Pons (tissue), 1 donor: ENCODE measurements around the gene ASIC2.
"Not testable (repeated sequence)": the region's sequence is repeated elsewhere in the genome, so short reads cannot be mapped to it uniquely, and the experiment has no call there.

Experiments
- DNase-seq: peaks from one replicate; pipeline ENCODE4 v3.0.0-alpha.2; 2016; ENCODE audit warnings: low spot score

ASIC2 gene

DNA sequence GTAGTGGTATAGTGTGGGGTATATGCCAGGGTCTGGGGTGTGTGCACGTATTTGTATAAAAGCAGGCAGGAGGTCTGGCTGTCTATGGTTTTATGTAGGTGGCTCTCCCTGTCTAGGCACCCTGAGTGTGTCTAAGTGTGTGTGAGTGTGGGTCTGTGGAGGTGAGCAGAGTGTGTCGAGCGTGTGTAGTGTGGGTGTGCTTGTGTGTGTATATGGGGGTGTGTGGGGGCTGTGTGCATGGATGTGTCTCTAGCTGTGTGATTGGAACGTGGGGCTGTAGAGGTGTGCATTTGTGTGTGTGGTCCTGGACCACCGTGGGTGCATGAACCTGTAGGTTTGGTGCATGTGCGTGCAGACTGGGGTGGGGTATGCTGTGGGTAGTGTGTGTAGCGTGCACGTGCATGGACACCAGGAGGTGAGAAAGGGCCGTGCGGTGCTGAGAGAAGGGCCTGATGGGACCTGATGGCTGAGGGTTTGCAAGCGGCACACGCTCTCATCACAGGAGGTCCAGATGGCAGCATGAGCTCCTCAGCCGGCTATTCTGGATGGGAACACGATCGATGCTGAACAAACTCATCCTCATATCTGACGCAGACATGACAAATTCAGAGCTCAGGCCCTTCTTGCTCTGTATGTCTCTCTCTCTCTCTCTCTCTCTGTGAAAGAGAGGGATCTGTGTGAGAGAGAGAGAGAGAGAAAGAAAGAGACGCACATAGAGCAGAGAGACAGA is 273.8 kb downstream of the ASIC2 start:
- no peak for DNase-seq

DNA sequence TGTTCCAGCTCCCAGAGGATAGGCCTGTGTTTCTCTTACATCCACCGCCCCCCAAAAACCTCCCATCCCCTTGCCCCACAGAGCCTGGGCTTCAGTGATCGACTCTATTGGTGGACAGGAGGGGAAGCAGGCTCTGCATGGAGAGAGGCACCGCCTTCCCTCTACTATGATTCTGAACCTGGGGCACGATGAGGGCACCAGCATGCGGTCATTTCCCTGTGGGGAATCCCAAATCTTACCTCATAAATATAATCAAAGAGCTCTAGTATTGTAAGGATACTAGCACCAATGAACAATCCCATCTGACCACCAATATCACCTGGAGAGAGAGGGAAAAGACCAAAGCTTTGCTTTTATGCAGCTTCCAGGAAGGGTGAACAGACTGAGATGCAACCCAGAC is 275.7 kb downstream of the ASIC2 start:
- no peak for DNase-seq

DNA sequence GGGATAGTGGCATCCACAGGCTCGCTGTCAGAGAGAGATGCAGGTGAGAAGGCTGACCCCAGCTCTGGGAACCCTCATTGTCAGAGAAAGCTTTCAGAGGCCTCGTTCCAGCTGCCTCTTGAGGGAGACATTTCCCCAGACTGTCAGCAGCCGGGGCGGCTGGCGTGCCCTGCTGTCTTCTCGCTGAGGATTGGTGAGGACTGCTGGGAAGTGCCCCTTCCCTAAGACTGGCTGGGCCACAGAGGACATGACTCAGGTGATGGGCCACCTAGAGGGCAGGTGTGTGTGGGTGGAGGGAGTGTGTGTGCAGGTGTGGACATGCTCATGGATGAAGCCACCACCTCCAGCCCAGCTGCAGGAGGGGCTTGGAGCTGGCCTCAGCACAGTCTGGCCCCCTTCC is 276.2 kb downstream of the ASIC2 start:
- DNase-seq = no peak

DNA sequence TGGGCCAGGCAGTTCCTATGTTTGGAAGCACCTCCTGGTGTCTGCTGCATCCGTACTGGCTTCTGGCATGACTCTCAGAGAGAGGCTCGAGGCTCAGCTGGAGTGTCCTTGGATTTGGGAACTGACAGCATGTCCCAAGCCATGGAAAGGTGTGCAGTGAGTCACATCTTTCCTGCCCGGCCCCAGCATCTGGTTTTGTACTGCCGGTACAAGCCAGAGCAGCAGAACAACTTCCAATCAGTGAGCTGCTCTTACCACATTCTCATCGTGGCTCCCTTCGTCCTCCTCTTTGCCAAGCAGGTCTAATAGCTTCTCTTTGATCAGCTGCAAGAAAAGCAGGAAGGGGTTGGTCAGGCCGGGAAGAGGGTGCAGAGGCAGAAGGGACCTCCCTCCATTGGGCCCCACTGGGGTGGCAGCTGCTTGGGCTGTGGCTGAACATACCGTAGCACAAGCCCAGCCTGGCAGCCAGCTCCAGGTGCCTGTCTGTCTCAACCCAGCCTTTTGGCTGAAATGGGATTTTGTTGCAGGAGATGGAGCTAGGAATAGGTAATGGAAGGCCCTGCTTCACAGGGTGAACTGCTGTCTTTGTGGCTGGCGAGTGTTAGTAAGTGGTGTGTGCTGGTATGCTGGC is 277.3 kb downstream of the ASIC2 start:
- peak; percentile 3 for DNase-seq

DNA sequence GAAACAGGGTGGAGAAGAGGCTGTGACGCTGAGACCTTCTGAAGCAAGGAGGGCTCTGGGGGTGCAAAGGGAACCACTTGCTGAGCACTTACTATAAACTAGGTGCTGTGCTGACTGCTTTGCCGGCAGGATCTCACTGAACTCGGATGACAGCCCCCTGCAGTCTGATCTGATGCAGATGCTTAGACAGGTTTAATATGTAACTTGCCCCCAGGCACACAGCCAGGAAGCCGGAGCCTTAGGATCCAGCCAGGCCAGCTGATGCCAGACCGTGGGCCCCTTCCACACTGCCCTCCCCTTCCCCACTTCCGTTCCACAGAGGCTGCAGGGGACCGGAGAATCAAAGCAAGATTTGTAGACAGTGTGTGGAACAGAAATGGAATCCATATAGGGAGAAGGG is 278.3 kb downstream of the ASIC2 start:
- DNase-seq = no peak

DNA sequence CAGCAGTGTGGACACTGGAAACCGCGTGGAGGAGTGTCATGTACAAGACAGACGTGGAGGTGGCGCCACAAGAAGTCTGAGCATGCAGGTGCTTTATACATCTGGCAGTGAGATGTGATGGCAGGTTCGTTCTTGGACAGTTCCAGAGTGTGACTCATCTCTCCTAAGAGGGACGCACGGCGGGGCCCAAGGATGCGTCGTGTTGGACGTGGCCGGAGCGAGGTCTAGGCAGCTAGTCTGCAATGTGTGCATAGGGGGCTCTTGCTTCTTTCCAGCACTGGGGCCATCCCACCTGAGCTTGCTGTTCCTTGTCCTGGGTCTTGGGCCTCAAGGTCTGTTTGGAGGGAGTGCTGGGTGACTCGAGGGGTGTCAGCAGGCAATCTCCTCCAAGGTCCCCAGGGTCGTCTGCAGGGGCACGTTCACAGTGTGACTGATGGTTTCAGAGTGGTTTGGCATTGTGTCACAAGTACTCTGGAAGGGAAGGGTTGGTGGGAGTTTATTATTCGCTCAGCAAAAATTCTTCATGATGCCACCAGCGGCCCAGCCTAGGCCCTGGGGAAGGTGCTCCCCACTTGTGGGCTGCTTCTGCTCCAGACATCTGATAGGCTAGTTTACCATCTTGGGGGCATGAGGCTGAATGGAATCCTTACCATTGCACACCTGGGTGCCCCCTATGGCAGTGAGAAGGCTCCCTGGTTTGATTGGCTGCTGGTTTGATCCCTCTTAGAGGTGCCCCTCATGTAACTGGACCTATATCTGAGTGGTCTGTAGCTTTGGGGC is 279.3 kb downstream of the ASIC2 start:
- no peak for DNase-seq

DNA sequence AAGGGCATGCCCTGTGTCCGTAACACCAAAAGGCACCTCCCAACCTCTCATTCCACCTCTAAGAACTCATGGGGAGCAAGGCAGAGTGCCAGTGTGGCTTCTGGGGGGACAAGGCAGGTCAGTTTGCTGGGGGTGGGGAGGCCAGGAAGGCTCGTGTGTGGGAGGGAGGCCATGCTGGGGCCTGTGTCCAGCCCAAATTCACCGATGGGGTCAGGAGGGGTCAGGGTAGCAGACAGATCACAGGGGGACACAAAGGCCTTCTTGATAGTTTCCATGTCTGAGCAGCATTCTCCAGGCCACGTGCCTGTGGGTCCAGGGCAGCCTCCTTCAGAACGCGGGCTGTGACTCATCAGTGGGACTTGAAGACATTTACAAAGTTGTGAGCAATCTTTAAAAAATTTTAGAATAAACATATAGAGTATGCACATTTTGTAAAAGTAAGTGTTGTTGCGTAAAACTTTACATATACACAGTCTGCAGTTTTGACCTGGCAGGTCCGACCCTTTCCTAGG is 280.5 kb downstream of the ASIC2 start:
- no peak for DNase-seq

DNA sequence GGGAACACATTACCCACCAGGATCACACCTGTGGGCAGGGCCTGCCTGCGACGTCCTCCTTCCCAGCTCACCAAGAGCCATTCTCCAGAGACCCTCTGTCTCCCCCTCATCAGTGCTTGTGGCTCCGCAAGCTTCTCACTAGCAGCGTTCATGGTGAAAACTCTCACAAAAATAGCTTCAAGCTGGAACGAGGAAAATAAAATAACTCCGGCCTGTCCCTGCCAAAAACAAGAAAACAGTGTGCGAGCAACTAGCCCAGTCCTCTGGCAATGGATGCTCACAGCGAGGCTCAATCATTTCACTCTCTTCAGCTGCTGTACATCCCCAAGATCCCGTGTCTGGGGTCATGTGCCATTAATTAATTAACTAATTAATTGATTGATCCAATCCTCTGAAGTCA is 283.5 kb downstream of the ASIC2 start:
- no peak for DNase-seq

DNA sequence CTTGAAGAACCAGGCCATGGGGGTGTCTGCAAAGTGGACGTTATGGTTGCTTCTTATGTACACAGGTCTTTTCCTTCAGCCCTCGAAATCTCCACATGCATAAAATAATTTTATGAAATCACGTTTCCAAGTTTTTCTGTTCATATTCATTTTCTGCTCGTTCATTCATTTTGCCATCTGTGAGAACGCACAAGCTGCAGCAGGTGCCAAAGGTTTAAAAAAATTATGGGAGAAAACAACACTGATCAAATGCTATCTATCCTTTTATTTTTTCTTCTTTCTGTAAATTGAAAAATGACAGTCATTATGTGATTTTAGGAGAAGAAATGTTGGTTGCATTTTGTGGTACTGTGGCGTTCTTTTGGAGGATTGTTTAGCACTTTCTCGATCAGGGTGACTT is 285.9 kb downstream of the ASIC2 start:
- no peak for DNase-seq

DNA sequence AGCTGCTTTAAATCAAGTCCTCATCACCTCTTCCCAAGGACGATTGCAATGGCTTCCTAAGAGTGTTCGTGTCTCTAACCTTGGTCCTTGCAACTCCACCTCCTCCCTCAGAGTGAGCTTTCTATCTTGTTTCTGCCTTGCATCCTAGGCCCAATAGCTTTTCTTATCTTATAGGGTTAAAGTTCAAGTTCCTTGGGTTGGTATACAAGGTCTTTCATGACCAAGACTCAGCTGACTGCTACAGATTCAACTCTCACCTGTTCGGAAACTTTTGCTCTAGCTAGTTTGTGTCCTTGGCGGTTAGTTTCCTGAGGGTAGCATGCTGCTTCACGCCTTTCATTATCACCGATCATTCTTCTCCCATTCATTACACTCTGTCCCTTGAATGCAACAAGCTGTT is 290.8 kb downstream of the ASIC2 start:
- DNase-seq = no peak

DNA sequence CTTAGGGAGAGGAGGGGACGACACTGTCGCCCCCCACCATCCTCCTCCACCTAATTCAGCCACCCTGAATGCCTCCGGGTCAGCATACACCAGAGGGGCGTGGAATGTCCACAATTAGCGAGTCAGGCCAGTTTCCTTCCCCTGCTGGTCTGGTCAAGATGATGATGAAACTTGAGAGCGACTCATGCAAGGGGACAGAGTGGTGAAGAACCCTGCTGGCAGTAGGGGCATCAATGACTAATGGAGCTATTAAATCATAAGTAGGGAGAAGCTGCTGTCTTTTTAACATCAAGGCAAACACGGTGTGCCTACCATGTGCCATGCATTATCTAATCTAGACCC is 294.2 kb downstream of the ASIC2 start:
- DNase-seq = no peak

DNA sequence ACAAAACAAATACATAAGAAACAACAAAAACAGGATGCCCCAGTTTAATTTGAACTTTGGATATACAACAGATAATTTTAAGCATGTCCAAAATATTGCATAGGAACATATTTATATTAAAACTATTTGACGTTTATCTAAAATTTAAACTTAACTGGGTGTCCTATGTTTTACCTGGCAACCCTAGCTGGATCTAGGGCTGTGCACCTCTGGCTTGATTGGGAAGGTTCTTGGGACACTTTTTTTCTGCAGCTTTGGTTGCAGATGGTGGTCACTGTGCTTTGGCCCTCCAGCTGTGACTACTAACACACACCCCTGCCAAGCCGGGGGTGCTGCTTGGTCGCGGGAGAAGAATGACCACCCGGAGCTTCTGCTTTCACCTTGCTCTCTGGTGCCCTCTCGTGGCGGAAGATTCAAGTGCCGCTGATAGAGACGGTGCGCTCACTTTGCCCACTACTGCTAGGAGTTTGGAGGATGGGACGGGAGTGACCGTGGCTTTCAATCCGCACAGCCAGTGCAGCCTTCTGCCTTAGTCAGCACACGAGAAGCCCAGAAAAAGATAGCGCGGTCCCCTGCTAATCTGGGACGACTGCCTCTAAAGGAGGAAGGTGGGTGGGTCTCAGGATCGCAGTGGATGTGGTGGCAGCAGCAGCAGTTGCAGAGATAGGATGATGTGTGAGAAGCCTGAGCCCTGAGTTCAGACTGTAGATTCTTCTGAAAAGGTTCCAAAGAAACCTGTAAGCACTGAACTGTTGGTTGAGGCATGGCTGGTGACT is 294.8 kb downstream of the ASIC2 start:
- peak; percentile 52 for DNase-seq

DNA sequence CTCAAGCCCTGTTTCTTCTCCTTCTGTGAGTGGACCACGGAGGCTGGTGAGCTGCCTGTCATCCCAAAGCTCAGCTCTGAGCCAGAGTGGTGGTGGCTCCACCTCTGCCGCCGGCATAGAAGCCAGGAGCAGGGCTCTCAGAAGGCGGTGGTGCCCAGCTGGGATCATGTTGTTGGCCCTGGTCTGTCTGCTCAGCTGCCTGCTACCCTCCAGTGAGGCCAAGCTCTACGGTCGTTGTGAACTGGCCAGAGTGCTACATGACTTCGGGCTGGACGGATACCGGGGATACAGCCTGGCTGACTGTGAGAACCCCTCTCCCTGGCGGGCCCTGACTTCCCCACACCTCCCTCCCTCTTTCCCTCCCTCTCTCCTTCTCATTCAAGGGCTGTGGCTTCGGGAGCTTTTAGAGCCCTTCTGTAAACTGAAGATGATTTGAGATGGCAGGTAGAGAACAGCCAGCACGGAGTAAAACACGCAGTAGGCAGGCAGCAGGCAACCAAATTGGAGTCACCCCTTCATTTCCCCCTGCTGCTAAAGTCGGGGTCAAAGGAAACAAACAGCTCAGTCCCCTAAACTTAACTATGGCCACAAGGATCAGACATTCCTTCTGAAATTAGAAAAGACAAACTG is 297.6 kb downstream of the ASIC2 start:
- no peak for DNase-seq

DNA sequence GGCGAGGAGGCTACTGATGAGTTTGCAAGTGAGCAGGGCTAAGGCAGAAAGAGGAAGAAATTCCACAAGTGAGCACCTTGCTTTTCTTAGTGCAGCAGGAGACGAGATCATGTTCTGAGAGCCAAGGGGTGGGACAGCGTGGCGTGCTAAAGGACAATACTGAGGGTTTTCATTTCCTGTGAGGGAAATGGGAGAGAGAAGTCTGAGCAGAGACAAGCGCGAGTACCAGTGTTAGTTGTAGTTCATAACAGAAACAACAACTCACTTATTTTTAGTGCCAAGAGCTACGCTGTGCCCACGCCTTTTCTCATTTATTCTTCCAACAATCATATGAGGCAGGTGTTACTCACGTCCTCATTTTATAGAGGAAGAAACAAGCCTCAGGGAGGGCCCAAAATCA is 299.1 kb downstream of the ASIC2 start:
- DNase-seq = no peak

DNA sequence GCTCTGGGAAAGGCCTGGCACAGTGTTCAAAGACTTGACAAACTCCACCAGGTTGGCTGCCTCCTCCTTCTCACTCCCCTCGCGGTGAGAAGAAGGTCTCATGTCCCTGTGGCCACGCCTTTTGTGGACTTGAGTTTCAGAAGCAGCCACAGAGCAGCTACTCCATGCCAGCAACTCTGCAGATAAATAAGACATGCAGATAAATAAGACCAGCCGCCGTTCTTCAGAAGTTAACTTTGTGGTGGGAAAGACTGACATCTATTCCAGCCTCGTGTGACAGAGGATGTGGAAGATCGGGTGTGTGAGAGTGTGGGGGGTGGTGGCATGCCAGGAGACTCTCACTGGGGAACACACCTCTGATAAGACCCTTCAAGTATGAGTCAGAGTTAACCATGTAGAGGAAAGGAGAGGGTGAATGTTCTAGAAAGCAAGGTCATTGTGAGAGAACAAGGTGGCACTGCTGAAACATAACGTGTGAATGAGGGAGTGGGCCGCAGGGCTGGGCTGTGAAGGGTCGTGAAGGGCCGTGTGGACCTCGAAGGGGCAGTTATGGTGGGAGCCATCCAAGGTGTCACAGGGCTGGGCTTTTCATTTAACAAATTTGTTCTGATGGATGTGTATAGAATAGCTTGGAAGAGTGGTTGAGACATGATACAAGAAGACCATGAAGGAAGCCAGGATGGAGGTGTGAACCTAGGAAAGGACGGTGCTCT is 300.6 kb downstream of the ASIC2 start:
- no peak for DNase-seq

DNA sequence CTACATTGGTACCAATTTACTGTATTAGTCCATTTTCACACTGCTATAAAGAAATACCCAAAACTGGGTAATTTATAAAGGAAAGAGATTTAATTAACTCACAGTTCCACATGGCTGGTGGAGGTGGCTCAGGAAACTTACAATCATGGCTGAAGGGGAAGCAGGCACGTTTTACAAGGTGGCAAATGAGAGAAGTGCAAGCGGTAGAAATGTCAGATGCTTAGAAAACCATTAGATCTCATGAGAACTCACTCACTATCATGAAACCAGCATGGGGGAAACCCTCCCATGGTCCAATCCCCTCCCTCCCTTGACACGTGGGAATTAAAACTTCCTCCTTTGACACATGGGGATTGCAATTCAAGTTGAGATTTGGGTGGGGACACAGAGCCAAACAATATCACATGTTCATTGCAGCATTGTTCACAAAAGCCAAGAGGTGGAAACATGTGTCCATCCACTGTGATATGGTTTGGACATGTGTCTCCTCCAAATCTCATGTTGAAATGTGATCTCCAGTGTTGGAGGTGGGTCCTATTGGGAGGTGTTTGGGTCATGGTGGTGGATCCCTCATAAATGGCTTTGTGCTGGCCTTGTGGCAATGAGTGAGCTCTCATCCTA is 304.5 kb downstream of the ASIC2 start:
- DNase-seq = no peak

DNA sequence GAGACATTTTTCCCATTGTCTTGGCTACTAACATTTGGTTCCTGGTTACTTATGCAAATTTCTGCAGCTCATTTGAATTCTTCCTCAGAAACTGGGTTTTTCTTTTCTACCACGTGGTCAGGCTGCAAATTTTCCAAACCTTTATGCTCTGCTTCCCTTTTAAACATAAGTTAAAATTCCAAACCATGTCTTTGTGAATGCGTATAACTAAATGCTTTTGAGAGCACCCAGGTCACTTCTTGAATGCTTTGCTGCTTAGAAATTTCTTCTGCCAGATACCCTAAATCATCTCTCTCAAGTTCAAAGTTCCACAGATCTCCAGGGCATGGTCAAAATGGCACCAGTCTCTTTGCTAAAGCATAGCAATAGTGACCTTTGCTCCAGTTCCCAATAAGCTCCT is 305.2 kb downstream of the ASIC2 start:
- not testable (repeated sequence) for DNase-seq

DNA sequence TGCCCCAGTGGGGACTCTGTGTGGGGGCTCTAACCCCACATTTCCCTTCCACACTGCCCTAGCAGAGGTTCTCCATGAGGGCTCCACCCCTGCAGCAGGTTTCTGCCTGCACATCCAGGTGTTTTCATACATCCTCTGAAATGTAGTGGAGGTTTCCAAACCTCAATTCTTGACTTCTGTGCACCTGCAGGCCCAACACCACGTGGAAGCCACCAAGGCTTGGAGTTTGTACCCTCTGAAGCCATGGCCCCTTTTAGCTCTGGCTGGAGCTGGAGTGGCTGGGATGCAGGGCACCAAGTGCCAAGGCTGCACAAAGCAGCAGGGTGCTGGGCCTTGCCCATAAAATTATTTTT is 305.7 kb downstream of the ASIC2 start:
- not testable (repeated sequence) for DNase-seq

DNA sequence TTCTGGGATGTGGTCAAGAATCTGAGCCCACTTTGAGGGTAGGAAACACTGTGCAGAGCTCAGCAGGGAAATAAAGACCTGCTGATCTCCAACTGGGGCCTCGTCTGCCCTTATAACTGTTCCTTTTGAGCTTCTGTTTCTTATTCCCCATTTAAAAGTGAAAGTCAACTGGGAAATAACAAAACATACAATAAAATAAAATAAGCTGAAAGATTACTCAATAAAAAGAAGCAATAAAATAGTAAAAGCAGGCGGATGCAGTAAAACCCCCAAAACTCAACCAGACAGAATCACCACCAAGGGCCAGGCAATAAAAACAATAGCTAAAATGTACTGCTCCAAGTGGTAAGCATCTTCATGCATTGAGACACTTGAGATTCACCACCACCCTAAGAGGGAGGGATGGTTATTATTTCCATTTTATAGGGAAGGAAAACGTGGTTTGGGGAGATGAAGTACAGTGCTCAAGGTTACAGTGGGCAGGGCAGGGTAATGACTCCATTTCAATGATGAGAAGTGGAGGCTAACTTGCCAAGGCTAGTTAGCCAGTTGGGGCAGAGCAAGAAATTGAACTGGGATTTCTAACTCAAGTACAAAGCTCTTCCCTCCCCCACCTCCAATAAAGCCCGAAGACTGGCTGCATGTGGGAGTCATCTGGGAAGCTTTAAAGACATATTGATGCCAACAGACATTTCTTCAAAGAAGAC is 307.9 kb downstream of the ASIC2 start:
- no peak for DNase-seq

DNA sequence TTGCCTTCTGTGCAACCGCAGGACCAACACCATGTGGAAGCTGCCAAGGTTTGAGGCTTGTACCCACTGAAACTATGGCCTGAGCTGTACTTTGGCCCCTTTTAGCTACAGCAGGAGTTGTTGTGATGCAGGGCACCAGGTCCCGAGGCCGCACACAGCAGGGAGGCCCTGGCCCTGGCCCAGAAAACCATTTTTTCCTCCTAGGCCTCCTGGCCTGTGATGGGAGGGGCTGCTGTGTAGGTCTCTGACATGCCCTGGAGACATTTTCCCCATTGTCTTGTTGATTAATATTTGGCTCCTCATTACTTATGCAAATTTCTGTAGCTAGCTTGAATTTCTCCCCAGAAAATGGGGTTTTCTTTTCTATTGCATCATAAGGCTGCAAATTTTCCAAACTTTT is 311.5 kb downstream of the ASIC2 start:
- DNase-seq = not testable (repeated sequence)
